DOHH2 (cell line): Measurements from ENCODE around the gene ATP5F1D.

Experiments
- H3F3A ChIP-seq: fragments of 200-600 bp; sonication (generic), shearing (Covaris generic); 2 replicates; pipeline ENCODE4 v1.6.0; 2016; ENCODE audit warnings: antibody characterized with exemption, mild to moderate bottlenecking; ENCODE audit not compliant: control insufficient read depth, insufficient read depth
- H3K27ac ChIP-seq: fragments of 200-600 bp; sonication (generic); 2 replicates; pipeline ENCODE4 v1.5.1; 2014; ENCODE audit warnings: low read depth, mild to moderate bottlenecking, low read length, moderate library complexity
- H3K27me3 ChIP-seq: fragments of 200-600 bp; sonication (generic); 2 replicates; pipeline ENCODE4 v1.6.1; 2014; ENCODE audit warnings: mild to moderate bottlenecking, low read length, mixed read lengths; ENCODE audit not compliant: control insufficient read depth
- H3K36me3 ChIP-seq: fragments of 200-600 bp; sonication (generic); 2 replicates; pipeline ENCODE4 v1.6.1; 2014; ENCODE audit warnings: mild to moderate bottlenecking, low read length, moderate library complexity, mixed read lengths; ENCODE audit not compliant: control insufficient read depth
- H3K4me1 ChIP-seq: fragments of 200-600 bp; sonication (generic); 2 replicates; pipeline ENCODE4 v1.6.1; 2014; ENCODE audit warnings: mild to moderate bottlenecking, low read length, mixed read lengths; ENCODE audit not compliant: control insufficient read depth
- H3K4me2 ChIP-seq: fragments of 200-600 bp; sonication (generic); 2 replicates; pipeline ENCODE4 v1.6.0; 2014; ENCODE audit warnings: mild to moderate bottlenecking, low read length, moderate library complexity
- H3K4me3 ChIP-seq: fragments of 200-600 bp; sonication (generic); 2 replicates; pipeline ENCODE4 v1.5.1; 2014; ENCODE audit warnings: mild to moderate bottlenecking, low read length, mixed read lengths
- H3K79me2 ChIP-seq: fragments of 200-600 bp; sonication (generic); 2 replicates; pipeline ENCODE4 v1.6.1; 2014; ENCODE audit warnings: mild to moderate bottlenecking, low read length, mixed read lengths; ENCODE audit not compliant: control insufficient read depth
- H3K9me2 ChIP-seq: fragments of 200-600 bp; sonication (generic); replicated peaks from 2 replicates; pipeline ENCODE4 v1.6.1; 2014; ENCODE audit warnings: mild to moderate bottlenecking, low read length, mixed read lengths; ENCODE audit not compliant: control insufficient read depth
- H3K9me3 ChIP-seq: fragments of 200-600 bp; sonication (generic); 2 replicates; pipeline ENCODE4 v1.6.1; 2014; ENCODE audit warnings: antibody characterized with exemption, low read length, mixed read lengths; ENCODE audit not compliant: control insufficient read depth, insufficient read depth
- H4K20me1 ChIP-seq: fragments of 200-600 bp; sonication (generic); 2 replicates; pipeline ENCODE4 v1.6.0; 2014; ENCODE audit warnings: low read depth, mild to moderate bottlenecking, antibody characterized with exemption, low read length, moderate library complexity; ENCODE audit not compliant: control insufficient read depth, insufficient read depth
- EZH2phosphoT487 ChIP-seq: fragments of 200-600 bp; sonication (generic); IDR thresholded peaks from 2 replicates; pipeline ENCODE4 v1.6.1; 2017; ENCODE audit warnings: borderline replicate concordance, mild to moderate bottlenecking, antibody characterized with exemption, low read length, moderate library complexity, mixed read lengths
- TF ChIP-seq, protein P1 (sequence below): fragments of 200-600 bp; sonication (generic); IDR thresholded peaks from one replicate; pipeline ENCODE4 v1.5.1; 2014; ENCODE audit warnings: antibody characterized with exemption, mild to moderate bottlenecking, low read depth, low read length; ENCODE audit not compliant: poor library complexity, severe bottlenecking

ATP5F1D gene

DNA sequence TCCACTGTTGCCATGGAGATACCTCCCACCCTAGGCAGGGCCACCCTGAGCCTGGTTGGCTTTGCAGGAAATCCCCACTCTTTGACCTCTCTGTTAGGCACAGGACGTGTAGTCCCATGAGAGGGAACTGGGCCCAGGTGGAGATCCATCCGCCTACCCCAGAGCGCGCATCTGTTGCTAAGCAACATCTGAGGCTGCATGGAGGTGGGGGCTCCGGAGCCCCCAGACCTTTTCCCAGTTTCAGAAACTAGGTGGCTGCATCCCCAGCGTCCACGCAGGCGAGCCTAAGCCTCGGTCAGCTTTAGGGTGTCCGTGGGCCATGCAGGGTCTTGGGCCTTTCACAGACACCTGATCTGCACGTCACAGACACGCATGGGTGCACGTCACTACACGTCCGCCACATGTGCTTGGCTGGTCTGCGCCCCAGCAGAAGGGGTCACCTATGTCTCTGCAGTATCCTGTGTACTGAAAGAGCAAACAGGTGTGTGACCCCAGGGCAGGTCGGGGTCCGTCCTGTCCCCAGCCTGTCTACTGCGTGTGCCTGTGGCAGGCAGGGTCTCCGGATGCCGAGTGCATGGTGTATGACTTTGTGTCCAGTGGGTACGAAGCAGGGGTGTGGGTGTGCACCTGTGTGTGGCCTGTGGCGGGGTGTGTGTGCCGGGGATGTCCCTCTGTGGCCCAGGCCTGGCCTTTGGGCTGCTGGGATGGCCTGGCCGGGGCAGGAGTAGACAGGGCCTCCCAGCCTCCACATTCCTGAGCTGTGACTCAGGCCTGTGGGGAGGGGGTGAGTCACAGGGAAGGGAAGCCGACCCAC is 23.5 kb downstream of the ATP5F1D start:
- Histone ChIP-seq H3K4me1 (peaks cover 78% of the 10 kb centered on the region), H3K9me2 (no peaks in the 10 kb centered on the region), H3K79me2 (peaks cover 30% of the 10 kb centered on the region), H4K20me1 (peaks cover 4% of the 10 kb centered on the region), H3K27me3 (no peaks in the 10 kb centered on the region; the same call in 1 of the 2 replicates), H3F3A (peaks cover 42% of the 10 kb centered on the region), H3K4me2 (peak overlapping the region; percentile 95), H3K4me3 (peak overlapping the region; percentile 77), H3K9me3 (no peaks in the 10 kb centered on the region), H3K36me3 (peaks cover 18% of the 10 kb centered on the region), H3K27ac (peak overlapping the region; percentile 95)
- TF ChIP-seq, protein P1, sequence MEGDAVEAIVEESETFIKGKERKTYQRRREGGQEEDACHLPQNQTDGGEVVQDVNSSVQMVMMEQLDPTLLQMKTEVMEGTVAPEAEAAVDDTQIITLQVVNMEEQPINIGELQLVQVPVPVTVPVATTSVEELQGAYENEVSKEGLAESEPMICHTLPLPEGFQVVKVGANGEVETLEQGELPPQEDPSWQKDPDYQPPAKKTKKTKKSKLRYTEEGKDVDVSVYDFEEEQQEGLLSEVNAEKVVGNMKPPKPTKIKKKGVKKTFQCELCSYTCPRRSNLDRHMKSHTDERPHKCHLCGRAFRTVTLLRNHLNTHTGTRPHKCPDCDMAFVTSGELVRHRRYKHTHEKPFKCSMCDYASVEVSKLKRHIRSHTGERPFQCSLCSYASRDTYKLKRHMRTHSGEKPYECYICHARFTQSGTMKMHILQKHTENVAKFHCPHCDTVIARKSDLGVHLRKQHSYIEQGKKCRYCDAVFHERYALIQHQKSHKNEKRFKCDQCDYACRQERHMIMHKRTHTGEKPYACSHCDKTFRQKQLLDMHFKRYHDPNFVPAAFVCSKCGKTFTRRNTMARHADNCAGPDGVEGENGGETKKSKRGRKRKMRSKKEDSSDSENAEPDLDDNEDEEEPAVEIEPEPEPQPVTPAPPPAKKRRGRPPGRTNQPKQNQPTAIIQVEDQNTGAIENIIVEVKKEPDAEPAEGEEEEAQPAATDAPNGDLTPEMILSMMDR: no peak
- no peak for TF ChIP-seq EZH2phosphoT487

DNA sequence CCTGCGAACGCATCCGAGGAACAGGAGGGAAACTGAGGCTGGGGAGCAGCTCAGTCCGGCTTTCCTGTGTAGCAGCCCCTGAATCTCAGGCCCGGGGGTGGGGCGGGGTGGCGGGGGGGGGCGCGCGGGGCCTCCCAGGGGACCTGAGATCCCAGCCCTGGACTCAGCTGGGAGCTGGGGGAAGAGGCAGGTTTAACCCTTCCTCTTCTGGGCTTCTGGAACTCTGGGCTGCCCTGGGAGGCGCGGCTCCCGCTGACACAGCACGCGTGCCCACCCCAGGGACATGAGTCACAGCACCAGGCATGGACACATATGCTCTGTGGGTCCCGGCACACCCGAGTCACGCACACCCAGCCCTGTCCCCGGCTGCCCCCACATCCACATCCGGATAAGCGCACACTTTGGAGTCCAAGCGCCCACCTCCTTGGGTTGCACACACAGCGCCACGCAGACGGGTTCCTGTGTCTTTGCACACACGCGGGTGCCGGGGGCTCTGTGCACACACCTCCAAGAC is 24.1 kb downstream of the ATP5F1D start:
- TF ChIP-seq EZH2phosphoT487: no peak
- TF ChIP-seq, protein P1: no peak
- peaks cover 78% of the 10 kb centered on the region for H3K4me1 ChIP-seq
- H3K4me2 ChIP-seq: peak overlapping the region; percentile 95
- H3K27ac ChIP-seq: peak overlapping the region; percentile 95
- no peaks in the 10 kb centered on the region; the same call in 1 of the 2 replicates for H3K27me3 ChIP-seq
- peaks cover 25% of the 10 kb centered on the region for H3K36me3 ChIP-seq
- H3K4me3 ChIP-seq: peak overlapping the region; percentile 77
- peaks cover 10% of the 10 kb centered on the region for H4K20me1 ChIP-seq
- H3K9me2 ChIP-seq: no peaks in the 10 kb centered on the region
- no peaks in the 10 kb centered on the region for H3K9me3 ChIP-seq
- peaks cover 37% of the 10 kb centered on the region for H3K79me2 ChIP-seq
- peaks cover 45% of the 10 kb centered on the region for H3F3A ChIP-seq

DNA sequence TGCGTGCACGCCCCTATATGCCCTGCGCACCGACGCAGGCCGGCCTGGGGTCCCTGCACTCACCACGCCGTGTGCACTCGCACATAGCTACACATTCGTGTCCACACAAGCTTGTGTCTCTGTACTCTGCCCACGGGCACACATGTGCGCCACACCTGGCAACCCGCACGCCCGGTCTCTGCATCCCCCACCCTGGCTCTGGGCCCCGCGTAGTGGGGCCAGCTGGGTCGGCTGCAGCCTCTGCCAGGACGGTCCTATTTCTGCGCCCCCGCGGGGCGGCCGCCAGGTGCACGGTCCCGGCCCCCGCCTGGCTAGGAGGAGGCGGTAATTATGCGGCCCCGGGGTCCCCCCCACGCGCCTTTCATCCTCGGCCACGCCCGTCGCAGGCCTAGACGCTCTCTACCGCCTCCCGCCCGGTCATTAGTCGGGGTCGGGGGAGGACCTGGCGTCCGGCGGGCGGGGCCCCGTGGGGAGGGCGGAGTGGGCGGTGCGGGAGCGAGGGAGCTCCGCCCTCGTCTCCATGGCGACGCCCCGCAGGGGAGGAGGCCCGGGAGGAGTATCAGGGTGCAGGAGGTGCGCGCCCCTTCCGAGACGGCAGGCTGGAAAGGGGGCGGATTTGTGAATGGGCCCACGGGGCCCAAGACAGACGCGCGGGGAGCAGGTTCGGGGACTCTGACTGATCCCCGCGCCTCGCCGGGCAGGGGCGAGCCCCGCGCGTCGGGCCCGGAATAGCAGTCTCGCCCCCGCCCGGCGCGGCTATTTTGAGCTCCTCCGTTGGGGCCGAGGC is 24.8 kb downstream of the ATP5F1D start:
- Histone ChIP-seq H3K27me3 (no peaks in the 10 kb centered on the region; the same call in 1 of the 2 replicates), H4K20me1 (peaks cover 17% of the 10 kb centered on the region), H3K9me2 (no peaks in the 10 kb centered on the region), H3K79me2 (peaks cover 40% of the 10 kb centered on the region), H3K4me2 (peak overlapping the region; percentile 95), H3F3A (peaks cover 52% of the 10 kb centered on the region), H3K27ac (peak overlapping the region; percentile 95), H3K4me1 (peaks cover 84% of the 10 kb centered on the region), H3K9me3 (no peaks in the 10 kb centered on the region), H3K4me3 (peak overlapping the region; percentile 63), H3K36me3 (peaks cover 31% of the 10 kb centered on the region)
- TF ChIP-seq, protein P1: no peak
- TF ChIP-seq EZH2phosphoT487: no peak
